UCSD-AML1 (cell line): ENCODE data around the gene SLC16A12.
"Not testable (repeated sequence)": the region's sequence is repeated elsewhere in the genome, so short reads cannot be mapped to it uniquely, and the experiment has no call there.

Experiments used
- DNase-seq: peaks from one replicate; lab custom pipeline; 2025; ENCODE audit not compliant: unreplicated experiment; lab: John Stamatoyannopoulos, UW

The SLC16A12 gene

DNA sequence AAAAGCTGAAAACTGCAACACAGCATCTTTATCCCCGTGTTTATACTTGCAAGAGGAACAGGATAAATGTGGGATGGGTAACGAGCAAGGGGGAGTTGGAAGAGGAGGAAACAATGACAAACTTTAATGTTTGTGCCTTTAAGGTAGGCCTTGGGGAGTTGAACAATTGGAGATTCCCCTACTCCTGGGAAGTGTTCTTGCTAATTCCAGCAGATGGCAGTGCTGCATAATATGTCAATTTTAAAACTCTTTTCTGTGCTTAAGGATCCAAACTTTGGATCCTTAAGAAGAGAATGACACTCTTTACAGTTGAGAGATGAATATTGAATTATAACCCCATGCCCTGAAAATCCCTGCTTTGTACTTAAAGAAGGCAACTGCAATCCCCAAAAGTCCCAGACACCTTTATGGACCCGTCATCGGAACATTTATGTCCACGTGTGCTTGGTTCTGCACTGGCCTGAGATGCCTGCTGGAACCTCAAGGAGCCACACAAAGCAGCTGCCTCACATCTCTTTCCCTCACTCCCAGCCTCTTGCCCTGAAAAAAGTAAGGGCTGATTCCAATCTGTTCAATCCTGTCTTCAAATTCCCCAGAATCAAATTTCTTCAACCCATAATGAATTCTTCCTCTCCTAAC lies 109.0 kb downstream of the SLC16A12 start:
- DNase-seq, result no peak

DNA sequence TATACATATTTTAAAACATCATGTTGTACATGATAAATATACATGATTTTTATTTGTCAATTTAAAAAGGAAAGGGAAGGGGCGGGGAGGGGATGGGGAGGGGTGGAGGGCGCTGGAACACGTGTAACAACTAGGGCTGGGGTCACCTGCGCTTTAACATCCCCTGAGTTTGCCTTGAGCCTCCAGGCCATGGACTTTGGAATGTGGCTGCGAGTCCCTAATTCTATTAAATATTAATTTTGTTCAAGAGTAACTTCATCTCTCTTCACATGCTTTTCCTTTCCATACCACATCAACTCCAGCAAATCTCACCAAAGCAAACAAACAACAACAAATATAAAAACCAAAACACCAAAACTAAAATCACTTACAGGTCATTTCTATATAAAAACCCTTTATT lies 110.4 kb downstream of the SLC16A12 start:
- DNase-seq, result no peak

DNA sequence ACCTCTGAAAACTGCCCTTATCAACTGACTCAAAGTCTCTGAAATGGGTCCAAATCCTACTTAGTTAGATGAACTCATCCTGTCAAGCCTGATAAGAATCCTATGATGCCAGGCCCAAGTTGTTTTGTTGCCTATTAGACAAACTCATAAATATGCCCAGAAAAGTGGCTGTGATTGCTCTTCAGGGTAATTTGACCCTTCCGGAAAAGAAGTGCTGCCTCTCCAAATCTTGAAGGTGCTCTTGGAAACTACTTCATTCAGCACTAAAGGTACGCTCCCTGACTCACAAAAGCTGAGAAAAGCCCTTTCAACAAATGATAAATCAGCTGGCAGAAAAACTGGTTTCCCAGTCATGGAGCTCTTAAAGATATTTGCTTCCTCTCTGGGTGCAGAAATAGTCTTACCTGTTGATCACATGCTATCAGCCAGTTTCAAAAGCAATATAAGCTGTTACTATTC lies 114.3 kb downstream of the SLC16A12 start:
- DNase-seq, result no peak

DNA sequence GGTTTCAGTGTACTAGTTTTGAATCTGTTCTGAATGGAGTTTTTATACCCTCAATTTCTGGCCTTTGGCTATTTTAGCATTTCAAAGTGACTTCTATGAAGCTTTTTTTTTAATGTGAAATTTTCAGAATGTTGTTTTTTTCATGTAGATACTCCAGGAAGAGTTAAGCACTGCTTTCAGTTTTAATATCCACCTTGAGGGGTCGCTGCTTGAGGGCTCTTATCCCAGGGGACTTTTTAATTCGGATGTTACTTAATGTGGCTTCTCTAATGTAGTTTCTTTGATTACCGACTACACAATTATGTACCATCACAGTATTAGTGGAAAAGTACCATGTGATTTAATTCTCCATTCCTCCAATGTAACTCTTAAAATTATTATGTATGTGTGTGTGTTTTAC lies 115.8 kb downstream of the SLC16A12 start:
- DNase-seq, result no peak

DNA sequence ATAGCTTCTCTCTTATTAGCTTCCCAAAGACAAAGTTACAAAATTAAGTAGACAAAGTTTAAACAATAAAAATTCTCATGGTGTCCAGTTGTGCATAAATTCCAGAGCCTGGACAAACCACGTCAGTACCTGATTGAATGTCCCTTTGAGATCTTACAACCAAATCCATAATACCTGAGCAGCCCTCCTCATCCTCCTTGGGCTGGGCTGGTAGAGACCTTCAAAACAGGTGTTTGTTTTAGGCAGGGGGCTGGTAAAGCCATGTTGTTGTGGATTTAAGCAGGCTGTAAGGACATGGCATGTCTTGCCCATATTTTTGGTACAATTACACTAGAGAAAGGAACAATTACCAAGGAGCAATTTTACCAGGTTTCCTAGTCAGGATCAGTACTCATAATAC lies 118.9 kb downstream of the SLC16A12 start:
- no peak for DNase-seq

GRCh38 chr10:89414879-89415821 lies 120.2 kb downstream of the SLC16A12 start:
- peak; percentile 73 for DNase-seq

GRCh38 chr10:89414146-89414878 lies 121.1 kb downstream of the SLC16A12 start, which contains the start of gene IFIT5:
Gene IFIT5 (plus strand): TSS chr10:89414568. CDS start chr10:89414799, 231 bp downstream.
- peak; percentile 77 for DNase-seq

GRCh38 chr10:89413398-89413912 lies 121.9 kb downstream of the SLC16A12 start:
- DNase-seq, result no peak

DNA sequence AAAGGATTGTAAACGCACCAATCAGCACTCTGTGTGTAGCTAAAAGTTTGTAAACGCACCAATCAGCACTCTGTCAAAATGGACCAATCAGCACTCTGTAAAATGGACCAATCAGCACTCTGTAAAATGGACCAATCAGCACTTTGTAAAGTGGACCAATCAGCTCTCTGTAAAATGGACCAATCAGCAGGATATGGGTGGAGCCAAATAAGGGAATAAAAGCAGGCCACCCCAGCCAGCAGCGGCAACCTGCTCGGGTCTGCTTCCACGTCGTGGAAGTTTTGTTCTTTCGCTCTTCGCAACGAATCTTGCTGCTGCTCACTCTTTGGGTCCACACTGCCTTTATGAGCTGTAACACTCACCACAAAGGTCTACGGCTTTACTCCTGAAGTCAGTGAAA lies 123.1 kb downstream of the SLC16A12 start:
- not testable (repeated sequence) for DNase-seq

GRCh38 chr10:89411135-89411534 lies 124.3 kb downstream of the SLC16A12 start:
- DNase-seq, result not testable (repeated sequence)

GRCh38 chr10:89410551-89410950 lies 124.8 kb downstream of the SLC16A12 start:
- not testable (repeated sequence) for DNase-seq

DNA sequence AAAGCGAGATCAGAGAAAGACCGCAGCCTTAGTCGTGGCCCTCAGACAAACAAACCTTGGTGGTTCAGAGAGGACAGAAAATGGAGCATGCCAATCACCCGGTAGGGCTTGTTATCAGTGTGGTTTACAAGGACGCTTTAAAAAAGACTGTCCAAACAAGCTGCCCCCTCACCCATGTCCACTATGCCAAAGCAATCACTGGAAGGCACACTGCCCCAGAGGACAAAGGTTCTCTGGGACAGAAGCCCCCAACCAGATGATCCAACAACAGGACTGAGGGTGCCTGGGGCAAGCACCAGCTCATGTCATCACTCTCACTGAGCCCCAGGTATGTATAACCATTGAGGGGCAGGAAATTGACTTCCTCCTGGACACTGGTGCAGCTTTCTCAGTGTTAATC lies 126.1 kb downstream of the SLC16A12 start:
- not testable (repeated sequence) for DNase-seq

- DNase-seq, result not testable (repeated sequence)
These were observed 127.6 kb downstream of the SLC16A12 start for GRCh38 chr10:89407792-89408191.

- not testable (repeated sequence) for DNase-seq
These were observed 129.2 kb downstream of the SLC16A12 start for GRCh38 chr10:89406178-89406577.

DNA sequence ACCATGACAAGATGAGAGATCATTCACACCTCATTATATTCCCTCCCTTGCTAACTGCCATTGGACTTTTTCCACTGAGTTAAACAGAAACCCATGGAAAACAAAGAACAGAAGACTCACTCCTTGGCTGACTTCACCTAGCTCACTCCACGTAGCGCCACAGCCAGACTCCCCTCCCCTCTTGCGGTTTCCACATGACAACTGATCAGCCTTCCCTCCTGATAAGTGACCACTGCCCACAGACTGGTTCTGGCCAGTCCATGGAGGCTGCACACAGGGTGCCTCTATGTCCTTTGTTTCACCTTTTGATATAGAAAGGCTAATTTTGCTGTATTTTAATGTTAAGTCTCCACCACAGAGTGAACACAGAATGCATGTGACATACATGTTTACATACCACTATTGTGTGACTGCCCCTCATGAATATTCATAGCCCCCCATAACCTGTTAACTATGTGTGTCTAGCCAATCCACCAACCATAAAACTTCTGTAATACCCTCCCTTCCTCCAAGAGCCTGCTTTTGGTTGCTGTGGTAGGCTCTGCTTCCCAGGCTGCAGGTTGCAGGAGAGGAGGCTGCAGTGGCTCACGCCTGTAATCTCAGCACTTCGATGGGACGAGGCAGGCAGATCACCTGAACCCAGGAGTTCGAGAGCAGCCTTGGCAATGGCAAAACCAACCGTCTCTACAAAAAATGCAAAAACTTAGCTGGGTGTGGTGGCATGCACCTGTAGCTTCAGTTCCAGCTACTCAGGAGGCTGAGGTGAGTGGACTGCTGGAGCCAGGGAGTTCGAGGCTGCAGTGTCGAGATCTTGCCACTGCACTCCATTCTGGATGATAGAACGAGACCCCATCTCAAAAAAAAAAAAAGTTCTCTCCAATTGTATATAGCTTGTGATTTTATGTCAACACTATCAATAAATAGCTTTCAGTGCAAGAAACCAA lies 131.0 kb downstream of the SLC16A12 start:
- no peak for DNase-seq

- DNase-seq, result no peak
These were observed 132.4 kb downstream of the SLC16A12 start for GRCh38 chr10:89403043-89403442.

- DNase-seq, result no peak
These were observed 135.4 kb downstream of the SLC16A12 start for GRCh38 chr10:89399956-89400355.

DNA sequence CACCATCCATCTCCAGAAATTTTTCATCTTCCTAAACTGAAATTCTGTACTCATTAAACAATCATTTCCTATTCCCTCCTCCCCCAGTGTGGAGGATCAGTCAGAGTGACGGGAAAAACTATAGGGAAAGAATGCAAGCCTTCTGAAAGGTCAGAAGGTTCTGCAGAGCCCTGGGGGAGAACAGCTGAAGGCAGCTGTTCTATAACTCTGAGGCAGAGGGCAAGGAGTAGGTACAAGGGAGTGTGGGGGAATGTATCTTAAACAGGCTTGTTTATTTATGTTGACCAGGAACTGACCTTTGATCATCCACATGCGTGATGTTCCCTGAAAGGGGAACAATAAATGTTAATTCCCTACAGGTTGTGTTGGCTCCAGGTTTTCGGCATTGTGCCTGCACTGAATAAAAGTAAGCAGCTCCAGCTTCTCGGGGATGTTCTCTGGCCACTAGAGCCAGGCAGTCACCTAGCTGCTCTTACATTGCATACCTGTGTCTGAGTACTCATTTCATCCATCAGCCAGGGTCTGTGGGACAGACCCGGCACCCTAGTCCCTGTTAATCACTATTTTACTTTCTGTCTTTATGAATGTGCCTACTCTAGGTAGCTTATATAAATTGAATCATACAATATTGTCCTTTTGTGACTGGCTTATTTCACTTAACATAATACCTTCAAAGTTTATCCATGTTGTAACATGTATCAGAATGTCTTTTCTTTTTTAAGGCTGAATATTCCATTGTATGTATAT lies 137.2 kb downstream of the SLC16A12 start:
- no peak for DNase-seq

DNA sequence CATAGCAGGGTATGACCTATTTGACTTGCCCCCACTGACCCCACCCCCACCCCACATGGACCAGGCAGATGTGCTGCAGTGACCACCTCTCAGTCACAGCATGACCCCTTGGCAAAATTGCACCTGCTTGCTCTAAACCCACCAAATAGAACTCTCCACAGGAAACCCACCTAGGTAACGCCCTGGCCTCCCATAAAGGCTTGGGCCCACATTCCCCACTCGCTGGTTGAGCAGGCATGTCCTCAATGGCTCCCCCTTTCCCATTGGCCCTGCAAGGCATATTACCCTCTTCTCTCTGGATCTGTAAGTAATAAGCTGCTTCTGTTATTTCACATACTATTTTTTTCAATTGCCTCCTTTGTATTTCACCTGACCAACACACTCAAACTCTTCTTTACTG lies 140.3 kb downstream of the SLC16A12 start:
- DNase-seq, result no peak
